A549 (cell line): Measurements from ENCODE around the gene GLCE. TPM values are rescaled to one million over a fixed set of nuclear protein-coding genes. Genes with fewer than 3 reads are reported as not detected.

Experiments
- ATAC-seq, 2 experiments: fragments of 200-7000 bp in 1 of 2; fragments of >200 bp in 1 of 2; cut with Nextera tagmentation in 1 of 2; cut with Tn5 transposase in 1 of 2; 3 replicates each; pipeline versions ENCODE4 v1.8.0 to v1.9.1; 2018 to 2020; ENCODE audit warnings: mild to moderate bottlenecking in 1 of 2, moderate library complexity in 1 of 2
- CTCF ChIA-PET: fragments of 300-600 bp; sonication (Branson Sonifier 250); formaldehyde crosslinking; extraction: SDS; loops from one replicate; lab custom pipeline; 2021; ENCODE audit warnings: antibody characterized with exemption, inconsistent platforms; lab: Yijun Ruan, JAX
- POLR2A ChIA-PET: fragments of 350-600 bp; formaldehyde crosslinking; extraction: SDS; loops from one replicate; lab custom pipeline; 2021; ENCODE audit warnings: antibody characterized with exemption, inconsistent platforms; lab: Yijun Ruan, JAX
- DNase-seq, 2 experiments: peaks; one replicate each; pipeline versions ENCODE4 v3.0.0 to v3.0.0-alpha.2; 2011 to 2016; ENCODE audit warnings: low read depth in 1 of 2, low spot score in 1 of 2
- FAIRE-seq: peaks from 2 replicates; lab custom pipeline; 2011; peaks lifted over from hg19 to GRCh38; lab: Jason Lieb, UNC
- H3K27ac ChIP-seq, 2 experiments: fragments of >200 bp; sonication (Bioruptor Twin); formaldehyde crosslinking; 3 replicates each; pipeline ENCODE4 v1.5.1; 2016 to 2017
- H3K4me1 ChIP-seq: fragments of >200 bp; sonication (Bioruptor Twin); formaldehyde crosslinking; 3 replicates; pipeline ENCODE4 v1.6.1; 2016
- H3K4me2 ChIP-seq: fragments of >200 bp; sonication (Bioruptor Twin); formaldehyde crosslinking; 3 replicates; pipeline ENCODE4 v1.6.1; 2016
- H3K4me3 ChIP-seq: fragments of >200 bp; sonication (Bioruptor Twin); formaldehyde crosslinking; 3 replicates; pipeline ENCODE4 v1.5.1; 2016
- H3K9me3 ChIP-seq: fragments of >200 bp; sonication (Bioruptor Twin); formaldehyde crosslinking; 3 replicates; pipeline ENCODE4 v1.6.1; 2016
- BCL3 ChIP-seq: fragments of >200 bp; sonication (Bioruptor Twin); formaldehyde crosslinking; IDR thresholded peaks from 3 replicates; pipeline ENCODE4 v1.6.1; 2016
- BHLHE40 ChIP-seq: IDR thresholded peaks from 2 replicates; pipeline ENCODE4 v1.6.1; 2012; ENCODE audit warnings: low read depth, low read length, inconsistent platforms
- CBX2 ChIP-seq: fragments of 200-600 bp; sonication (generic); IDR thresholded peaks from 2 replicates; pipeline ENCODE4 v1.6.1; 2016; ENCODE audit warnings: low read depth, mild to moderate bottlenecking, borderline replicate concordance
- CEBPB ChIP-seq, 2 experiments: fragments of >200 bp in 1 of 2; sonication (Bioruptor Twin) in 1 of 2; formaldehyde crosslinking in 1 of 2; IDR thresholded peaks; 2 replicates each; pipeline ENCODE4 v1.6.1; 2012 to 2016
- CHD2 ChIP-seq: fragments of 150-350 bp; IDR thresholded peaks from 2 replicates; pipeline ENCODE4 v1.6.1; 2014; ENCODE audit warnings: low read length; ENCODE audit not compliant: partially characterized antibody
- CHD4 ChIP-seq: fragments of 200-600 bp; sonication (generic); IDR thresholded peaks from 2 replicates; pipeline ENCODE4 v1.6.1; 2016; ENCODE audit warnings: antibody characterized with exemption, mild to moderate bottlenecking, borderline replicate concordance
- CTCF ChIP-seq: fragments of >200 bp; sonication (Bioruptor Twin); formaldehyde crosslinking; IDR thresholded peaks from 3 replicates; pipeline ENCODE4 v1.5.1; 2016
- E2F6 ChIP-seq: IDR thresholded peaks from 2 replicates; pipeline ENCODE4 v1.6.1; 2012; ENCODE audit warnings: low read depth, borderline replicate concordance
- EHF ChIP-seq: fragments of 250-450 bp; sonication (Bioruptor Pico); IDR thresholded peaks from 2 replicates; pipeline ENCODE4 v1.5.0; 2020; ENCODE audit warnings: mild to moderate bottlenecking
- EP300 ChIP-seq, 2 experiments: fragments of >200 bp; sonication (Bioruptor Twin); formaldehyde crosslinking; IDR thresholded peaks; 2 replicates in 1 of 2; 3 replicates in 1 of 2; pipeline ENCODE4 v1.6.1; 2016 to 2017
- FOSL2 ChIP-seq, 2 experiments: fragments of 450-650 bp in 1 of 2; fragments of >200 bp in 1 of 2; sonication (Bioruptor Twin) in 1 of 2; formaldehyde crosslinking; IDR thresholded peaks; 2 replicates each; pipeline versions ENCODE4 v1.5.0 to v1.6.1; 2016 to 2020; ENCODE audit warnings: mild to moderate bottlenecking in 1 of 2, moderate library complexity in 1 of 2
- FOXS1 ChIP-seq: fragments of 250-450 bp; sonication (Bioruptor Pico); IDR thresholded peaks from 2 replicates; pipeline ENCODE4 v1.5.0; 2020; ENCODE audit warnings: mild to moderate bottlenecking, moderate library complexity
- HES2 ChIP-seq: fragments of >200 bp; sonication (Bioruptor Twin); formaldehyde crosslinking; IDR thresholded peaks from 2 replicates; pipeline ENCODE4 v1.6.1; 2016
- HOXA7 ChIP-seq: fragments of 250-450 bp; sonication (Bioruptor Pico); IDR thresholded peaks from 2 replicates; pipeline ENCODE4 v1.5.0; 2020; ENCODE audit warnings: mild to moderate bottlenecking, moderate library complexity
- HOXB5 ChIP-seq: fragments of 250-450 bp; sonication (Bioruptor Pico); IDR thresholded peaks from 2 replicates; pipeline ENCODE4 v1.5.0; 2020; ENCODE audit warnings: mild to moderate bottlenecking, moderate library complexity
- KDM5A ChIP-seq: fragments of 200-600 bp; sonication (generic); IDR thresholded peaks from 2 replicates; pipeline ENCODE4 v1.6.1; 2016; ENCODE audit warnings: antibody characterized with exemption, mild to moderate bottlenecking
- MAFK ChIP-seq: fragments of 450-650 bp; IDR thresholded peaks from 2 replicates; pipeline ENCODE4 v1.6.1; 2014; ENCODE audit not compliant: partially characterized antibody
- MYC ChIP-seq: IDR thresholded peaks from 2 replicates; pipeline ENCODE4 v1.6.1; 2012; ENCODE audit warnings: mild to moderate bottlenecking, inconsistent platforms, low read length, improper control_type of control experiment, borderline replicate concordance
- NPAS2 ChIP-seq: fragments of 250-450 bp; sonication (Bioruptor Pico); IDR thresholded peaks from 2 replicates; pipeline ENCODE4 v1.8.0; 2022; ENCODE audit warnings: mild to moderate bottlenecking, moderate library complexity, borderline replicate concordance
- NR3C1 ChIP-seq: fragments of >200 bp; sonication (Bioruptor Twin); formaldehyde crosslinking; IDR thresholded peaks from 3 replicates; pipeline ENCODE4 v1.6.1; 2017
- PHF8 ChIP-seq: fragments of 200-600 bp; sonication (generic); IDR thresholded peaks from 2 replicates; pipeline ENCODE4 v1.6.1; 2016; ENCODE audit warnings: low read depth, mild to moderate bottlenecking, antibody characterized with exemption, moderate library complexity, borderline replicate concordance
- POLR2A ChIP-seq: IDR thresholded peaks from 2 replicates; pipeline ENCODE4 v1.6.1; 2012; ENCODE audit warnings: mild to moderate bottlenecking, low read length
- POLR2AphosphoS2 ChIP-seq: conservative IDR thresholded peaks from 2 replicates; pipeline ENCODE4 v1.6.1; 2012; ENCODE audit warnings: low read length, improper control_type of control experiment, inconsistent platforms
- RCOR1 ChIP-seq: fragments of 150-350 bp; IDR thresholded peaks from 2 replicates; pipeline ENCODE4 v1.6.1; 2014; ENCODE audit warnings: antibody characterized with exemption, low read length, low read depth
- RFX5 ChIP-seq: fragments of 450-650 bp; IDR thresholded peaks from 2 replicates; pipeline ENCODE4 v1.7.1; 2014; ENCODE audit warnings: antibody characterized with exemption, mild to moderate bottlenecking, moderate library complexity
- RNF2 ChIP-seq: fragments of 200-600 bp; sonication (generic); IDR thresholded peaks from 2 replicates; pipeline ENCODE4 v1.6.1; 2016; ENCODE audit warnings: low read depth, mild to moderate bottlenecking, antibody characterized with exemption, moderate library complexity, borderline replicate concordance
- SMC3 ChIP-seq: fragments of >200 bp; sonication (Bioruptor Twin); formaldehyde crosslinking; IDR thresholded peaks from 3 replicates; pipeline ENCODE4 v1.6.1; 2018; ENCODE audit warnings: inconsistent platforms
- SREBF2 ChIP-seq: fragments of 450-650 bp; IDR thresholded peaks from 2 replicates; pipeline ENCODE4 v1.6.1; 2014; ENCODE audit warnings: mild to moderate bottlenecking, moderate library complexity
- TFCP2L1 ChIP-seq: fragments of 250-450 bp; sonication (Bioruptor Pico); IDR thresholded peaks from 2 replicates; pipeline ENCODE4 v1.5.0; 2021; ENCODE audit warnings: mild to moderate bottlenecking
- TP53 ChIP-seq: fragments of 250-450 bp; sonication (Bioruptor Pico); IDR thresholded peaks from 2 replicates; pipeline ENCODE4 v1.5.0; 2021; ENCODE audit warnings: mild to moderate bottlenecking, moderate library complexity
- USF2 ChIP-seq: fragments of 450-650 bp; IDR thresholded peaks from 2 replicates; pipeline ENCODE4 v1.6.1; 2014; ENCODE audit warnings: antibody characterized with exemption
- WGBS: methylation state at CpG from one replicate; pipeline ENCODE4 v1.1.6; 2017; ENCODE audit errors: missing lambda C conversion rate; 5-methylcytosine and 5-hydroxymethylcytosine counted together
- polyA plus RNA-seq, 4 experiments: library from polyadenylated mRNA; depleted of rRNA in 3 of 4; stranded (reverse); fragments of >200 nt; fragmentation: RNase III in 1 of 4; extraction: RNeasy Plus Mini Kit Qiagen cat#74134 plus additional on column Dnase treatment in 1 of 4; gene quantifications; 2 replicates in 3 of 4; 3 replicates in 1 of 4; pipeline ENCODE4 v1.2.3, GENCODE V29; 2011 to 2017

GLCE gene
- polyA plus RNA-seq, 2 of the 4 experiments (the other 2 are of a cell fraction), result 19.6 to 41.8 TPM

- TF ChIP-seq NR3C1, result no peak
- TF ChIP-seq RNF2, result no peak
- TF ChIP-seq, all 56 proteins: peak for 0
- Histone ChIP-seq H3K27ac (peak overlapping the region in 1 of 2 experiments; percentile 74; a peak in 3 of 6 replicates), H3K4me3 (no peak overlapping the region), H3K9me3 (no peaks in the 10 kb centered on the region), H3K4me2 (no peak overlapping the region), H3K4me1 (peaks cover 93% of the 10 kb centered on the region)
- ChIA-PET CTCF (interaction anchor here (0.6 to 3.6 kb wide), 3 partner anchors 9 to 81 kb away, joined by 3 to 15 read pairs (median 6); no protein-coding TSS in a partner anchor), POLR2A (interaction anchor here (0.8 kb wide), 1 partner anchor 9 kb away, joined by 3 read pairs; no protein-coding TSS in a partner anchor)
- FAIRE-seq (no peak), DNase-seq (no peak), ATAC-seq (no peak)
- 94% methylated on average over 8 of the region's 8 CpGs for WGBS
Measured at GRCh38 chr15:69313432-69314000, 153.1 kb downstream of the GLCE start.

- FAIRE-seq, result no peak
- WGBS, result 90% methylated on average over 6 of the region's 6 CpGs
- no peak overlapping the region for H3K4me2 ChIP-seq
- CTCF ChIA-PET, result interaction anchor here (0.8 to 3.6 kb wide), 3 partner anchors 10 to 80 kb away, joined by 3 to 15 read pairs (median 6); no protein-coding TSS in a partner anchor
- H3K4me1 ChIP-seq, result peaks cover 88% of the 10 kb centered on the region
- H3K4me3 ChIP-seq, result no peak overlapping the region
- POLR2A ChIA-PET, result no interaction called here
- peak overlapping the region in 1 of 2 experiments; percentile 74; a peak in 3 of 6 replicates for H3K27ac ChIP-seq
- H3K9me3 ChIP-seq, result no peaks in the 10 kb centered on the region
- no peak for DNase-seq
- no peak for TF ChIP-seq EHF
- no peak for TF ChIP-seq POLR2A
- no peak for TF ChIP-seq CBX2
- TF ChIP-seq HOXA7 (CRISPR knock-in tag), result no peak
- TF ChIP-seq RFX5, result no peak
- TF ChIP-seq PHF8, result no peak
- TF ChIP-seq TP53 (CRISPR knock-in tag), result no peak
- TF ChIP-seq E2F6, result no peak
- no peak for TF ChIP-seq CEBPB (IDR thresholded peaks at IDR 0.05)
- no peak for TF ChIP-seq MYC
- TF ChIP-seq MAFK, result no peak
- TF ChIP-seq RCOR1, result no peak
- no peak for TF ChIP-seq BHLHE40
- no peak for TF ChIP-seq FOSL2 (IDR thresholded peaks at IDR 0.05)
- TF ChIP-seq FOSL2 (CRISPR knock-in tag; IDR thresholded peaks at IDR 0.05), result no peak
- TF ChIP-seq FOXS1 (CRISPR knock-in tag), result no peak
- TF ChIP-seq POLR2AphosphoS2, result no peak
- no peak for TF ChIP-seq EP300 (IDR thresholded peaks at IDR 0.05)
- TF ChIP-seq KDM5A, result no peak
- TF ChIP-seq BCL3, result no peak
- no peak for ATAC-seq
Measured at GRCh38 chr15:69314131-69314530, 153.7 kb downstream of the GLCE start.

GRCh38 chr15:69314736-69315135 lies 154.3 kb downstream of the GLCE start:
- no peak overlapping the region for H3K4me2 ChIP-seq
- ChIA-PET CTCF (interaction anchor here (0.8 to 3.6 kb wide), 3 partner anchors 9 to 79 kb away, joined by 3 to 15 read pairs (median 6); no protein-coding TSS in a partner anchor), POLR2A (no interaction called here)
- H3K9me3 ChIP-seq, result no peaks in the 10 kb centered on the region
- DNase-seq (no peak), FAIRE-seq (no peak), ATAC-seq (no peak)
- H3K27ac ChIP-seq, result peak overlapping the region in 1 of 2 experiments; percentile 74; a peak in 2 of 6 replicates
- 90% methylated on average over 8 of the region's 8 CpGs for WGBS
- no peak overlapping the region for H3K4me3 ChIP-seq
- H3K4me1 ChIP-seq, result peaks cover 88% of the 10 kb centered on the region
- no peak for TF ChIP-seq CTCF
- TF ChIP-seq NPAS2, result no peak
- TF ChIP-seq KDM5A, result no peak
- TF ChIP-seq TP53 (CRISPR knock-in tag), result no peak
- TF ChIP-seq TFCP2L1 (CRISPR knock-in tag), result no peak
- TF ChIP-seq SREBF2, result no peak
- TF ChIP-seq CHD4, result no peak
- no peak for TF ChIP-seq USF2
- no peak for TF ChIP-seq CHD2
- TF ChIP-seq HOXB5 (CRISPR knock-in tag), result no peak
- TF ChIP-seq SMC3, result no peak
- TF ChIP-seq HES2, result no peak
